ENCODE measurements around the gene TTC38. TPM values are rescaled to one million over a fixed set of nuclear protein-coding genes. Genes with fewer than 3 reads are reported as not detected.

TTC38 gene
- total and polyA plus RNA-seq, 8 donors = 26.8 to 36.0 (median 33.5) TPM

GRCh38 chr22:46250783-46251125 is 17.1 kb upstream of the TTC38 start:
- no peak for TF ChIP-seq CTCF (IDR thresholded peaks at IDR 0.05)
- no peaks in the 10 kb centered on the region for H3K9me3 ChIP-seq
- DNase-seq (peak in 1 of 4 donors; percentile 81), ATAC-seq (peak; percentile 12)
- intact Hi-C loops (cut with DNase I) = no loop called here
- no peaks in the 10 kb centered on the region for H3K27me3 ChIP-seq
- H3K4me3 ChIP-seq = peak overlapping the region; percentile 71 to 75
- no peaks in the 10 kb centered on the region for H3K36me3 ChIP-seq
- peak overlapping the region; percentile 83 to 91 for H3K27ac ChIP-seq
- peaks cover 6 to 19% of the 10 kb centered on the region in 2 donors for H3K4me1 ChIP-seq

DNA sequence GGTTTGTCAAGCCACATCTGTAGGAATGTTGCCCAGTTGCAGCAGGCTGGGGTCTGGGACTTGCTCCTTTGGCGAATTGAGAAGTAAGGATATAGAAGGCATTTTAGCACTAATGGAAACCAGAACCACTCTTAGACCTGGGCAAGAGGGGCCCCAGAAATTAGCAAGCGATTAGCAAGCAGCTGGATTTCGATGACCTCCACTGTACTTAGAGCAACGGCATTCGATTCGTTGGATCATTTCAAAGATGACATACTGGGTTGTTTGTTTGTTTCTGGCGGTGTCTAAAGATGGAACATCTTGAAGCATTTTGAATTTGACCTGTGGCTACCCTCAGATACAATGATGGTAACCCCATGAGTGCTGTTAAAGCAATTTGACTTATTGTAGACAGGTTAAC is 16.5 kb upstream of the TTC38 start:
- Histone ChIP-seq H3K9me3 (no peaks in the 10 kb centered on the region), H3K27ac (peak overlapping the region in 1 of 2 donors; percentile 91), H3K4me1 (peaks cover 6 to 19% of the 10 kb centered on the region in 2 donors), H3K27me3 (no peaks in the 10 kb centered on the region), H3K36me3 (no peaks in the 10 kb centered on the region), H3K4me3 (peak overlapping the region; percentile 71 to 75)
- TF ChIP-seq CTCF (IDR thresholded peaks at IDR 0.05) = no peak
- intact Hi-C loops (cut with DNase I) = no loop called here
- DNase-seq (no peak), ATAC-seq (no peak)

- H3K27me3 ChIP-seq = no peaks in the 10 kb centered on the region
- intact Hi-C loops (cut with DNase I) = no loop called here
- H3K27ac ChIP-seq = no peak overlapping the region
- no peaks in the 10 kb centered on the region for H3K9me3 ChIP-seq
- TF ChIP-seq CTCF (IDR thresholded peaks at IDR 0.05) = no peak
- no peak for ATAC-seq
- no peaks in the 10 kb centered on the region for H3K36me3 ChIP-seq
- no peak overlapping the region for H3K4me3 ChIP-seq
- DNase-seq = no peak
- H3K4me1 ChIP-seq = peaks cover 6 to 19% of the 10 kb centered on the region in 2 donors
These were observed 15.9 kb upstream of the TTC38 start for GRCh38 chr22:46251816-46252380.

- DNase-seq = no peak
- TF ChIP-seq CTCF (IDR thresholded peaks at IDR 0.05) = no peak
- intact Hi-C loops (cut with DNase I) = no loop called here
- no peaks in the 10 kb centered on the region for H3K36me3 ChIP-seq
- H3K27ac ChIP-seq = no peak overlapping the region
- peaks cover 0 to 15% of the 10 kb centered on the region in 2 donors for H3K4me1 ChIP-seq
- H3K27me3 ChIP-seq = peaks cover 0 to 6% of the 10 kb centered on the region in 2 donors
- H3K4me3 ChIP-seq = no peak overlapping the region
- no peak for ATAC-seq
- H3K9me3 ChIP-seq = no peaks in the 10 kb centered on the region
These were observed 11.3 kb upstream of the TTC38 start for GRCh38 chr22:46256358-46256958.

- Histone ChIP-seq H3K27me3 (peaks cover 0 to 25% of the 10 kb centered on the region in 2 donors), H3K9me3 (no peaks in the 10 kb centered on the region), H3K4me3 (no peak overlapping the region), H3K36me3 (no peaks in the 10 kb centered on the region), H3K27ac (no peak overlapping the region), H3K4me1 (peaks cover 0 to 20% of the 10 kb centered on the region in 2 donors)
- DNase-seq (no peak), ATAC-seq (no peak)
- no peak for TF ChIP-seq CTCF (IDR thresholded peaks at IDR 0.05)
- intact Hi-C loops (cut with DNase I) = no loop called here
These were observed 8.4 kb upstream of the TTC38 start for GRCh38 chr22:46259374-46259773.

All from left lung (tissue), 10 donors.